HG02885 (cell line): ENCODE results near the gene SND1.

ENCODE experiments used
- ATAC-seq: cut with Tn5 transposase; IDR thresholded peaks from one replicate; pipeline ENCODE4 v1.9.1; 2021; ENCODE audit warnings: mild to moderate bottlenecking; ENCODE audit not compliant: unreplicated experiment, poor library complexity

Gene SND1

GRCh38 chr7:127682140-127682539 is 30.1 kb downstream of the SND1 start:
- ATAC-seq = no peak

DNA sequence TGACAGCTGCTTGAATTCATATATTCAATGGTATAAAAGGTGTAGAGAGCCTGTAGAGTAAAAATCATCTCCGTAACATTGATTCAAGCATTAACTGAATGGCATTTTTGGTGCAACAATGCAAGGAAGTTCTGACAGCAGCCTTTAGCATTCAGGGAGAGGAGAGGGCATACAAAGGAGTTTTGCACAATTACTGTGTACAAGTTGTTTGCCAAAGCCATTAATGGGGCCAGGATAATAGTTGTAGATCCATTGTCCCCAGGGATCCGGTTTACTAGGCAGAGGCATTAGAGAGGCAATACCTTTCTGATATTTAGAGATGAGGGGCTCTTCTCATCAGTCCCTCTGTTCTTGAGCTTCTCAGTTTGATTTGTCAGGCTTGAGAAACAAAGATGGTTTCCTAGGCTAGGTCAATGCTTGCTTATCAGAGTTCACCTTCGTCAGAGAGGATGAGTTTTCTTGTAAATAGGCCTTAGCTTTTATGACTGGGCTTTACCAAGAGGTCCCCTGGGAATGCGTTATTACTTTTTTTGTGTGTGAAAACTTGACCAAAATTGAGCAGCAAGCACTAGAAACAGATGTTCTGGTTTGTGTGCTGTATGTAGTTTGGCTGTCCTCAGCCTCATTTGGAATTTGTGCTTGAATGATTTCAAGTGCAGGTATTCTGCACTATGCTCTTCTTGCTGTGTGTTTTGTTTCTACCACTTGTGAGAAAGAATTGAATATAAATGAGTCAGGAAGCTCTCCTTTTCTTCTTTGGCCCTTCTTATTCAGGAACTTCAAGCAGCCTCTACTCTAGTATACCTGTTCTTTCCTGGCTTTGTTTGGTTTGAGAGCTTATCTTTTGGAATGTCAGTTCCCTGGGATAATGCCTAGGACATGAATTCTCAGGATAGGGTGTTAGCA is 32.0 kb downstream of the SND1 start:
- ATAC-seq = peak; percentile 83

GRCh38 chr7:127689194-127689772 is 37.3 kb downstream of the SND1 start:
- no peak for ATAC-seq

- ATAC-seq = no peak
Measured at GRCh38 chr7:127690337-127690736, 38.3 kb downstream of the SND1 start.

DNA sequence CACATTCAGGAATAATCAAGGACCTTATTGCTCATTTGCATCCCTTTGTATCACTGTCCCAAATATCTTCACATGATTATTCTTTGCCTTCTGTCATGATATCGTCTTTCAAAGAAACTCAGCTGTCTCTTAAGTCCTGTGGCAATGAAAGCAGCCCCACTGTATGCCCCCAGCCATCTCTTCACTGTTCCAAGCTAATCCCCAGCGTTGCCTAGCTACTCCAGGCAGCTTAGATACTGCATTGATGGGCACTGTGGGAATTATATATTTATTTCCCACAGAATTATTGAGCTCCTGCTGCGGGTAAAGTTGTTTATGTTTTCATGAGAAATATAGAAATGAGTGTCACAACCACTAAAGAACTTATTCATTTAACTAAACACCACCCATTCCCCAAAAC is 38.8 kb downstream of the SND1 start:
- no peak for ATAC-seq

DNA sequence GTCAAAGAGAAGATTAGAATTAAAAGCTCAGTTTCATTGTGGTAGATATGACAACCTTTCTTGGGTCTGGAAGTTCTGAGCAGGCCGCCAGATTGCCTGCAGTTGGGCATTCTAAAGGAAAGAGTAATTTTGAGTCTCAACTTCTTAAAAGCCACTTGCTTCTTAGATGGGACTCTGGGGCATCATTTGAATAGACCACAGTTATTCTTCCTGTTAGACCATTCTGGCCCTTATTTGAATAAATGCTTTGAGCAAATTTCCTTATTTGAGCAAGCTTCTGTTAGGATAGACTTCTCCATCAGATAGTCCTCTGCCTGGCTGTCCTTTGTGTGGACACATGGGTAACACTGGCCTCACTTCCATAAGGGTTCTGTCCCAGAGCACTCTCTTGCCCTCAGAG is 40.2 kb downstream of the SND1 start:
- peak; percentile 67 for ATAC-seq

DNA sequence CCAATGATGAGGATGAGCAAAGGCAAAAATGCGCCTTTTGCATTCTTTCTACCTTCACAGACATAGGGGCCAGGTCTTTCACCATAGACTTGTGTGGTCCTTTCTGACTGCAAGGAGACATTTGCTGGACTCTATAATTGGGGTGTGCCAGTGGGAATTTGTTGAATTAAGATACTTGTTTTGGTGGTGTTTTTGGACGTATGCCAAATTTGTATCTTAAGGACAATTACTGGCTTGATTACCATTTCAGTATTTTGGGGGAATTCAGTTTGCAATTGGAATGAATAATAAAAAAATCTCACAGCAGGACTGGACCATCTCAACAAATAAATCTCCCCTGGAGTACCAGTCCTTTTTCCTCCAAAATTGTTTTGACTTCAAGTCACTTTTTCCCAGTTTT is 47.9 kb downstream of the SND1 start:
- ATAC-seq = no peak

DNA sequence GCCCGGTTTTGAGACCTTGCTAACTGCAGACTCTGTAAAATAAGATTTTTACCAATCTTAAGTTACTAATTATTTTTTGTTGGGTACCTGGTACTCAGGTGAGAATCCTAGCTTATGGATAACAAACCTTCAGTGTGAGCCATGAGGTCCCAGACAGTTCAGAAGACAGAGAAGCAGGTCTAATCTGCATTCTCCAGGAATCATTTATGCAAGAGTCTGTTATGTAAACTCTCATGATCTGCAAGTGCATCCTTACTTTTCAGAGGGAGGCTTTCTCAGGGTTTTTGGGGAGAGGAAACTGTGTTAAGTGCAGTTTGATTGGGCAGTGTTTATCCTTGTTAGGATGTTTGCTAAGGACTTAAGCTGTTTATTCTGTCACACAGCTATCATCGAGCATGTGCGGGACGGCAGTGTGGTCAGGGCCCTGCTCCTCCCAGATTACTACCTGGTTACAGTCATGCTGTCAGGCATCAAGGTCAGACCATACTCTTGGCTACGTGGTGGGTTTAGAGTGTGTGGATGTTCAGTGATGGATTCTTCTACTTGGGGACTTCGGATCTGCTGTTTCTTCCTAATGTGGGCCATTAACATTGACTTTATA is 50.2 kb downstream of the SND1 start:
- ATAC-seq = no peak

DNA sequence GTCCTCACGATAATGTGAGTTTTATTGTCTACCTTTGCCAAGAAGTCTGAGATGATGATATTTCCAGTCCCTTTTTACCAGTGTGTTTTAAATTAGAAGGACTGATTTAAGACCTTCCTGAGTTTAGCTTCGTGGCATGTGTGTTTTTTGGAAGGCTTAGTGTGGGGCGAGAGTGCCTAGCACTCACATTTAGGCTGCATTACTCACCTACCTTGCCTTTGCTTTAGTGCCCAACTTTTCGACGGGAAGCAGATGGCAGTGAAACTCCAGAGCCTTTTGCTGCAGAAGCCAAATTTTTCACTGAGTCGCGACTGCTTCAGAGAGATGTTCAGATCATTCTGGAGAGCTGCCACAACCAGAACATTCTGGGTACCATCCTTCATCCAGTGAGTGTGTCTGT is 50.9 kb downstream of the SND1 start:
- no peak for ATAC-seq

DNA sequence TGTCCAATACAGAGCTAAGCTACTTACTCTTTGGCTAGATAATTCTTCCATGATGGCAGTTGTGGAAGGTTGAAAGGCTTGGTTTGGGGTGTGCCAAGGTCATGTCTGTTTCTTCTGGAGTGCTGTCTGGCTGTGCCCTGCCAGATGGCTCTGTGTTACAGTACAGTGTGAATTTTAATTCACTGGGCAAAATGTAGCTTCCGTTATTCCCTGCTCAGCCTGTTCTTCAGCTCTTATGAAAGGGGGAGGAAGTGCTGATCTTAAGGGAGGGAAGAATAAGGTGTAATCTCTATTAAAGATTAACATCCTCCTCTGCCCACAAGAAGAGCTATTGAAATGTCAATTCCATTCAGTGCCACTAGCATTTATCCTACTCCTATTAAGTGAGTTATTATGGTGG is 52.2 kb downstream of the SND1 start:
- ATAC-seq = no peak

DNA sequence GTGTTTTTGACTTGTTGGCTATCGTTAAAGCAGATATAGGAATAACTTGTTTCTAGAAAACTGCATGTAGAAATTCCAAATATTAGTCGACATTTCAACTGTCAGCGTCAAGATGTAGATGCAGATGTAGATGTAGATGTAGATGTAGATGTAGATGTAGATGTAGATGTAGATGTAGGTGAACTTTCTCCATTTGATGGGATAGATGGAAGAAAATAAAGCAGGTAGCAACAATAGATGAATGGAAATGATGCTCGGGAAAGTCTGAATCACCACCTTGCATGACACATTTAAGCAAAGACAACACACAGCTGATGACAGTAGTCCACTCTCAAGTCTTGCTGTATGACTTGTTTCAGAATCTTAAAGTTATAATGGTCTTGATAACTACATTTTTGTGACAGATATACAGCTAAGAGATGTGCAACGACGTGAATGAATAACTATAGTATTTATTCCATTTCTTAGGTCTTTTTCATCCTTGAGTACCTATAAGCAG is 53.5 kb downstream of the SND1 start:
- ATAC-seq = no peak

GRCh38 chr7:127706766-127707165 is 54.8 kb downstream of the SND1 start:
- no peak for ATAC-seq

GRCh38 chr7:127708201-127708600 is 56.2 kb downstream of the SND1 start:
- no peak for ATAC-seq

- peak; percentile 65 for ATAC-seq
Measured at GRCh38 chr7:127708788-127709187, 56.8 kb downstream of the SND1 start.

DNA sequence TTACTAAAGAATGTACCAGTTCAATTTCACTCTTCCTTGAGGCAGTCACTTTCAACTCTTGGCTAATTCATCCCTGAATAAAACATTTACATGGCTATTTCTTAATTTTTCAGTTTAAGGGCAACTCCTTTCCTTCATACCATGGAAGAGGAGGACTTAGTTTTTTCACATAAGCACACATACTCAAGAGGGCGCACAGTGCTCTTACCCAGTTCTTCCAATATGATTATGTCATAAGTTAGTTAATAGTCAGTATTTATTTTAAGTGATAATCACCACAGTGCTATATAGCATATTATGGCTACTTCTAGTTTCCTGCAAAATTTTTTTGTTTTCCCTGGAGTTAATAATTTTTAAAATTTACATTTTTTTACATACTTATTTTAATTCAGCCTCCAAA is 58.6 kb downstream of the SND1 start:
- ATAC-seq = no peak

DNA sequence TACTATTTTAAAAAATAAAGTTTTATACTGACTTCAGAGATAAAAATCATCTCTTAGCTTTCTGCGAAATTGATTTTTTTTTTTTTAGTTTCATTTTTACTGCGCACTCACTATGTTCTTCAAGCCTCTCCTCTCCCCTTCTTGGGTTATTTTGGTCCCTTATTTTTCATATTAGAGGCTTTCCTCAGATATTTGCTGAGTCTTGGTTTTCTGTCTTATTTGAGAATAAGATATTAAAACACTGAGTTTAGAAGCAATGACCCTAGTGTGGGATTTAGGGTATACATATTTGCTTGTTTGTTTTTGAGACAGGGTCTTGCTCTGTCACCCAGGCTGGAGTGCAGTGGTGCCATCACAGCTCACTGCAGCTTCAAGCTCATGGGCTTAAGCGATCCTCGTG is 59.9 kb downstream of the SND1 start:
- no peak for ATAC-seq

DNA sequence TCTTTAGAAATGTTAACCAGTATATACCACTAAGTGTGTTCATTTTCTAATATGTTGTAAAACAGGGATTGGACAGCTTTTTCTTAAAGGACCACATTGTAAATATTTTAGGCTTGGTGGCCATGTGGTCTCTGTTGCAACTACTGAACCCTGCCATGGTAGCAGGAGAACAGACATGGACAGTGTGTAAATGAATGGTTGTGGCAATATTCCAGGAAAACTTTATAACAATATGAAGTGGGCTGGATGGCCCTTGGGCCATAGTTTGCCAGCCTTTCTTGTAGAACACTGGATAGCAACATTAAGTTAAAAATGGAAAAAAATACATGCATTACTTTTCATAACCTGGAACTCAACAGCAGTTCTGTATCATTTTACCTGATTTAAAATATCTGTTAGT is 61.0 kb downstream of the SND1 start:
- no peak for ATAC-seq

GRCh38 chr7:127713758-127714157 is 61.8 kb downstream of the SND1 start:
- no peak for ATAC-seq

DNA sequence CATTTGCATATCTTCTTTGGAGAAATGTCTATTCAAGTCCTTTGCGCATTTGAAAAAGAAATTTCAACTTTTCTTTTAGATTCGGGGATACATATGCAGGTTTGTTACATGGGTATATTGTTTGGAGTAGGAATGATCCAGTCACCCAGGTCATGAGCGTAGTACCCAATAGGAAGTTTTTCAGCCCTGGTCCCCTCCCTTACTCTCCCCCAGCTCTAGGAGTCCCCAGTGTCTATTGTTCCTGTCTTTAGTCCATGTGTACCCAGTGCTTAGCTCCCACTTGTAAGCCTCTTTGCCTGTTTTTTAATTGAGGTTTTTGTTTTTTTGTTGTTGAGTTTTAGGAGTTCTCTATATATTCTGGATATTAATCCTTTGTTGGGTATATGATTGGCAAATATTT is 63.3 kb downstream of the SND1 start:
- ATAC-seq = no peak

DNA sequence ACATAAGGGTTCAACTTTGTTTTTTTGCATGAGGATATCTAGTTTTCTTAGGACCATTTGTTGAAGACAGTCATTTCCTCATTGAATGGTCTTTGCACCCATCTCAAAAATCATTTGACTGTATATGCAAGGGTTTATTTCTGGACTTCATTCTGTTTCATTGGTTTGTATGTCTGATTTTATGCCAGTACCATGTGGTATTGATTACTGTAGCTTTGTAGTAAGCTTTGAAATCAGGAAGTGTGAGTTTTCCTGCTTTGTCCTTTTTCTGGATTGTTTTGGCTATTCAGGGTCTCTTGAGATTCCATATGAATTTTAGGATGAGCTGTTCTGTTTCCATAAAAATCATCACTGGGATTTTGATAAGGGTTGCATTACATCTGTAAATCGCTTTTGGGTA is 63.9 kb downstream of the SND1 start:
- no peak for ATAC-seq
